ENCODE results near the gene DCHS2.

DCHS2 gene

GRCh38 chr4:154487145-154487544 is 4.5 kb downstream of the DCHS2 start:
- no peak for DNase-seq

DNA sequence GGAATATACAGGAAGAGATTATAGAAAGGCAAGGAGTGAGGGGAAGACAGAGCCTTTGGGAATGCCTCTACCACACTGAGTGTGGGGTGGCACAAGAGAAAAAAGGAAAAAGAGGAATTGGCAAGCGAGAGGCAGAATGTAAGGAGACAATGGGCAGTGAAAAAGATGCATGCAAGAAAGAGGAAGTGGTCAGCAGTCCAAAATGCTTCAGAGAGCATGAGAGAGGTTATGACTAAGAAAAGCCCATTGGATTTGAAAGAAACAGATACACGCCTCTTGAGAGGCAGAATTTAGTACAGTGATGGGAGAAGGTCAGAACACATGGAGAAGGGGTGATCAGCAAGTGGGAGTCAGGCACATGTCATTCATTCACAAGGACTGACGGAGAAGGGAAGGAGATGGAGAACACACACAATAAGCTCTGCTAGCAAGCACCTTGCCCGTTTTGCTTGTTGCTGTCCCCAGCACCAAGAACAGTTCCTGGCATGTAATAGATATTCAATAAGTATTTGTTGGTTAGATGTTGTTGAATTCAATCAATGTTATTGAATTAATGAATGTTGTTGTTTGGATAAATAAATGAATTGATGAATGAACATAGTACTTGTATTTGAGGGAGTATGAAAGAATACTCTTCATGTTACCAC is 6.3 kb downstream of the DCHS2 start:
- no peak for DNase-seq

- DNase-seq, result no peak
Measured at GRCh38 chr4:154478547-154478946, 13.1 kb downstream of the DCHS2 start.

GRCh38 chr4:154478128-154478527 is 13.5 kb downstream of the DCHS2 start:
- DNase-seq, result no peak

DNA sequence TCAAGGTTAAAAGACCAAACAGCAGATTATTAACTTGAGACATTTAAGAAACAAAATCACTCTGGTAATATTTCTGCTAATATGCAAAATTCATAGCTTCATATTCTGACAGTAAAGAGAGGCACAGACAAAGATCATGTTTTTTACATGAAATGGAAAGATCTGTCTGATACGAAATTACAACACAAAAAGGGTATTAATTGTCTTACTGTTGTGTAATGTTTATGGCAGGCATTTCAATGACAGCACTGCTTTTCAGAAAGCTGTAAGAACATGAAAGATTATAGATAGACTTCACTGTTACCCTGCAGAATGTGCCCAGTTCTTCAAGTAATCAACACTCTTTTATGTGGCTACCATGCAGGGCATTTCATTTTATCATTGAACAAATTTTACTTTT is 15.4 kb downstream of the DCHS2 start:
- no peak for DNase-seq

GRCh38 chr4:154475820-154476219 is 15.8 kb downstream of the DCHS2 start:
- DNase-seq, result no peak

DNA sequence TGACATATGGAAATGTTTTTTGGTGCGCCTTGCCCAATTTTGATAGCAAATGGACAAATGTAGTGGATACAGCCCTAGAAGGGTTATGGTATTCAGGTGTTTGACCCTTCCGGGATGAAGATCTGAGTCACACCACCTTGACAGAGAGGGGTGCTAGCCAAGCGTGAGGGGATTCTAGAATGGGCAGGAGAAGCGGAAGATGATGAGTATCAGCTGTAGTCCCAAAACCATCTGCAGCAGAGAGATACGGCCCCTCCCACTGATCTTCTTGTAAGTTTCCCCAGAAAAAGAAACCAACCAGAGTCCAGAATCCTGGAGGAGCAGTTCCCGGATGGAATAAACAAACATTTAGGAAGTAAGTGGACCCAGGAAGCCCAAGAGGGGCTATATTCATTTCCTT is 18.1 kb downstream of the DCHS2 start:
- DNase-seq, result no peak

DNA sequence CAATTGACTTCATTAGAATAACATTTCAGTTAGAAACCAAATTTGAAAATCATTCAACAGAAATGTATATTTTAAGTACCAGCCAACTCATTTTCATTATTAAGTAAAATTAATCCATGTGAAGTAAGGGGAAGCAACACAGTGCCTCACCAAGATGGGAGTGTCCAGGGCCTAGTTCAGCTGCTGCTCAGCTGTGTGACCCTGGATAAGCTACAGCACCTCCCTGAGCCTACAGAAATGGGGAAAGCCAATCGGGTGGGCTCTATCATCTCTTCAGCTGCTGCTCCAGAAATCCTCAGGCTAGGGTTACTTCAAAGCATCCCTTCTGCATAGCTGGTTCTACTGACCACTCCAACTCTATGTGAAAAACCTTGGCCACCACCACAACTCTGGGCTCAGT is 18.7 kb downstream of the DCHS2 start:
- DNase-seq, result no peak

DNA sequence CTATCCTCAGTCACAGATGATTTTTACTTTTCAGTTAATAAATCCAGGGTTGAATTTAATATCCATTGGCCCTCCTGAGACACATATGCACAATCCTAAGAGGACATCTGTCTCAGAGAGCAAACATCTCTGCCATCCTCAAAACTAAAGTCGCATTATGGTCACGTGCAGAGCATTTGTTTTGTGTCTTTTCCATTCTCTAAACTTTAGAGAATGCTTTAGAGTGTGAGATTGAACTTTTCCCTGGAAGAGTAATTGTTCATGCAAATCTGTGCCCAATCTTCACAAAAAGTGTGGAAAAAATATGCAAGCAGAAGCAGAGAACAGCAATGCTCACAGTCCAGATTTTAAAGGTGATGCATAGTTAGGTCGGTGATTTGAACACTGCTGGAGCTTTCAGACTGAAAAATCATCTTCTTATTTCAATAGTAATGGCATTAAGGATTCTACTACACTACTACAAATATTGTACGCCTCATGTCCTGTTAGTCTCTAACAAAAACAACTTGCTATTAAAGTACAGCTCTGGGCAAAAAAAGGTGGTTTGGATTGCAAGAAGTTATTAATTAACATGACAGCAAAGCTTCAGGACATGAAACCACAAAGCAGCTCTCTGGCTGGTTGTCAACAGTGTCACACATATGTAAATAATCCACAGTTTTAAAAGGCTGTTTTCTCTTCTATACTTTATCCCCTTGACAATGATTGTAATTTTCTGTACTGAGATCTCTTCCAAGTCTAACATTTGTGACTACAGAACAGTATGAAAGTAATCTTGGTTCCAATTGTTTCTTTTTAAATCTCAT is 19.9 kb downstream of the DCHS2 start:
- no peak for DNase-seq

- no peak for DNase-seq
Measured at GRCh38 chr4:154471032-154471431, 20.6 kb downstream of the DCHS2 start.

DNA sequence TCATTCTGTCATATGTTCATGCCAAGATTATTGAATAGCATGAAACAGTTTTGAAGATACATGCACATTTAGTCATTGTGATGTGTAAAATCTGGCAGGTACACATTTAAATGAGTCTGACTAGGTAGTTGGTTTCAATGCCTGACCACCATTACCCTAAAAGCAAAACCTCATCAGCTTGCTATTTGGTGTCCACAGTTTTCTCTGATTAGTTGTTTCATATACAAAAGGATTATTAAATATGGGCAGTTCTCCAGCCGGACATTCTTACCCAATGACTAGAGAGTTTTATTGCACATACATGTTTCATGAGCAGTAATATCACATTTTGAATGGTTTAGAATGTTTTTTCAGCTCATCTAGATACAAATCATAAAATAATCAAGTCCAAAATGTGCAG is 23.7 kb downstream of the DCHS2 start:
- no peak for DNase-seq

DNA sequence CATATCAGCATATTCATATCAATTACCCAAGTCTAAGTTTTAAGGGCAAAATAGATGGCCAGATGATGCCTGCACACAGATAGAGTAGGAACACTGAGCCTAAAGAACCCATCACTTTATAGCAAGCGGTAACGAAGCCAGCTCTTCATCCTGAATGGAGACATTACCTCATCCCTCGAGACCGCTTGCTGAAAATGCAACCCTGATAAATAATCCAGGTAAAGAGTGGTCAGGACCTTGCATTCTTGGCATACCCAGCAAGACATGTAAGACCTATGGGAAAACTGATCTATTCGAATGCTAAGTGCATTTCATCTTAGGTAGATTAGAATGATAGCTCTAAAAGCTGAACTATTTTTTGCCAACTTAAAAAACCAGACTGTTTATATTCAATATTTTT is 25.3 kb downstream of the DCHS2 start:
- DNase-seq, result no peak

GRCh38 chr4:154465085-154465484 is 26.5 kb downstream of the DCHS2 start:
- no peak for DNase-seq

GRCh38 chr4:154464654-154465053 is 26.9 kb downstream of the DCHS2 start:
- no peak for DNase-seq

DNA sequence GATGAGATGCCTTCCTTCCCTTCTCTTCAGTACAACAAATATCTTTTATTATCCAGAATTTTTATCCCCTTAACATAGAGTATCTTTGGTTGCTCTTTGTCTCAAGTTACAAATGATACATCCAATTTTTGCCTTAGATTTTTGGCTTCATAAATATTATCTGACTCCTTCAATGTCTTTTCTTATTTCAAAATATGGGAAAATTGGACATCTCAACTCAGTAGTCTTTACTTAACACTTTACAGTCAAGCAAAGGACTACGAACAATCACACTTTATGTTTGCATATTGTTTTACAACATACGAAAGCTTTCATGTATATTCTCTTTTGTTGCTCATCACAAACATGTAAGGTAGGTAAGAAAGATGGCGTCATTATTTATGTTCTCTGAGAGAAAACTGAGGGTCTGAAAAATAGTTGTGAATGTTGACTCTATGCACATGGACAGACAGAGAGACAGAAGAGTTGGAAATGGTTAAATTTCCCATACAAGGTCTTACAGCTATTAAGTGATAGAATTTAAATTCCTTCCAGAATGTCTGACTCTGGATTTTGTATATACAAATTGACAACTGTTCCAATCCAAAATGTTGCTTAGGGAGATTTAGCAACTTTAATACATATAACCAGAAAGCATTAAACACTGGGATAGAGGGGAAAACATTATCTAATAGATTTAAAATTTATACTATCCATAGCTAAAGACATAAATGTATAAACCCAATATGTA is 29.4 kb downstream of the DCHS2 start:
- no peak for DNase-seq

GRCh38 chr4:154457471-154457870 is 34.1 kb downstream of the DCHS2 start:
- no peak for DNase-seq

DNA sequence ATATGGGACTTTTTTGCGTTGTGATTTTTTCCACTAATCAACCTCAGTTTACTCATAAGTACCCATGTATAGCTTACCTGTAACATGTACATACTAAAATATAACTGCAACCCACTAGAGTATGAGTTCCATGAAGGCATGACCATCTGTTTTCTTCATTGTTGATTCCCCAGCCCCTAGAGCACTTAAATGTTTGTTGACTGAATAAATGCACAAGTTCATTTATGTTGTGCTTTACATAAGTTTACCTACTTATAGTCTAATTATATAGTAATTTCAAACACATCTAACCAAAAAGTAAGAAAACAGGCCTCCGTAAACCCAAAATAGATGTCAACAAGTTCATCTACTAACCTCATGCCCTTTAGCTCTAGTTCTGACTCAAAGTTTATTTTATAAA is 34.7 kb downstream of the DCHS2 start:
- DNase-seq, result no peak

DNA sequence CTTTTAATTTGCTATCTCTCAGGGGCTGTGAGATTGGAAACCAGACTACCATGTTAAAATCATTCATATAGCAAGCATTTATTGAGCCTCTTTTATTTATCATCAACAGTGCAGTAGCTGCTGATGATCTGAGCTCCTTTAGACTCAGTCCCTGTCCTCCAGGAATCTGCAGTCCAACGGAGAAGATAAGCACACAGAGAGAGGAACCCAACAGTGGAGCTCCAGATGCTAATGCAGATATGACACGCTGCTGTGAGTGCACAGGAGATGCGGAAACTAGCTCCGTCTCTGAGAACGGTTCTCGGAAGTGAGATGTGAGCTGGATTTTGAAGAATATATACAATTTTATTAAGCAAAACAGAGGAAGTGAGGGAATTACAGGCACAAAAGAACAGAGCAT is 35.4 kb downstream of the DCHS2 start:
- DNase-seq, result no peak

DNA sequence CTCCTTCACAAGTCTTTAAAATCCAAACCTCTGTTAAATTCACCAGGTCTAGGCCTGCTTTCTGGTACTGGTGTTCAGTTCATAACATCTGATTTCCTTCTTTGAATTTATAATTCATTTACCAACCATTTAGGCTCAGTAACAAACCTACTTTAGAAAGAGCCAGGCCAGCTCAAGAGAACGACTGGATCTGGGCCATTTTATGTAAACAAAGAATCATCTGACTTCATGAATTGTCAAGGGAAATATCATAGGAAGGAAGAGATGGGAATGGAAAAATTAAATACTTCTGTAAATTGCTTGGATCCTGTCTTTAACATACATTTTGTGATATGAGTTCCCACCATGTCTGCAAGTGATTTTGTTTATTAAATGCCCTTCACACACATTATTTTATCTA is 36.5 kb downstream of the DCHS2 start:
- DNase-seq, result no peak

- no peak for DNase-seq
Measured at GRCh38 chr4:154454710-154455109, 36.9 kb downstream of the DCHS2 start.

GRCh38 chr4:154452798-154453346 is 38.7 kb downstream of the DCHS2 start:
- DNase-seq, result no peak

- DNase-seq, result no peak
Measured at GRCh38 chr4:154450966-154451365, 40.6 kb downstream of the DCHS2 start.

DNA sequence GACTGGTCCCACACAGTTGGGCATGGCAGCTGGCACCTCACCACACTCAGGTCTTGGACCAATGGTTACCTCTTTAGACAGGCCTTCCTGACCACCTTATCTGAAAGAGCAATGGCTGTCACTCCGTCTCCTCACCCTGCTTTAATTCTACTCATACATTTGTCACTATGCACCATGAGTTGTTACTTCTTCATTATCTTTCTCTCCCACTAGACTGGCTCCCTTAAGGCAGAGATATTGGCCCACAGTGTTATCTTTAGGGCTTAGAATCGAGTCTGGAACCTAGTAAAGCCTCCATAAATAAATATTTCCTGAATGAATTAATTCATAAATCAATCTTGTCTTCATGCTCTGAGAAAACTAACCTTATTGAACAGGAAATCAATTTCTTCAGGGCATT is 46.6 kb downstream of the DCHS2 start:
- DNase-seq, result no peak

- DNase-seq, result no peak
Measured at GRCh38 chr4:154441982-154442381, 49.6 kb downstream of the DCHS2 start.
